K562 (cell line): ENCODE measurements around the gene KLHL29.

ENCODE experiments used
- CTCF ChIP-seq, 3 experiments: IDR thresholded peaks in 2 of 3; conservative IDR thresholded peaks in 1 of 3; 2 replicates each; pipeline ENCODE4 v1.5.1; 2011 to 2012; ENCODE audit warnings: low read length in 3 of 3, mild to moderate bottlenecking in 3 of 3, control low read depth in 2 of 3, improper control_type of control experiment in 1 of 3, inconsistent platforms in 1 of 3, low read depth in 1 of 3, mixed read lengths in 1 of 3, moderate library complexity in 1 of 3; ENCODE audit not compliant: insufficient read depth in 2 of 3
- ELF1 ChIP-seq: fragments of 200-800 bp; sonication (Bioruptor generic); IDR thresholded peaks from 2 replicates; pipeline ENCODE4 v1.6.1; 2016; ENCODE audit warnings: missing genetic modification characterization, missing compliant biosample characterization
- EZH2 ChIP-seq: IDR thresholded peaks from 2 replicates; pipeline ENCODE4 v1.6.1; 2012; ENCODE audit warnings: low read depth, mild to moderate bottlenecking, inconsistent platforms, low read length, borderline replicate concordance
- NR2C2 ChIP-seq, 2 experiments: fragments of 200-800 bp in 1 of 2; sonication (Bioruptor generic) in 1 of 2; sonication (generic) in 1 of 2; formaldehyde crosslinking in 1 of 2; IDR thresholded peaks; 2 replicates each; pipeline versions ENCODE4 v1.6.1 to v1.8.0; 2016 to 2022; ENCODE audit warnings: mild to moderate bottlenecking in 1 of 2, missing compliant biosample characterization in 1 of 2, missing genetic modification characterization in 1 of 2, missing genetic modification reagents in 1 of 2
- POLR2A ChIP-seq: fragments of 450-650 bp; conservative IDR thresholded peaks from 2 replicates; pipeline ENCODE4 v1.6.1; 2016
- TOE1 ChIP-seq, 2 experiments: fragments of 450-650 bp in 1 of 2; sonication (generic) in 1 of 2; formaldehyde crosslinking in 1 of 2; IDR thresholded peaks; 2 replicates each; pipeline versions ENCODE4 v1.7.1 to v1.8.0; 2016 to 2022; ENCODE audit warnings: borderline replicate concordance in 2 of 2, mild to moderate bottlenecking in 2 of 2, antibody characterized with exemption in 1 of 2, inconsistent platforms in 1 of 2, low read depth in 1 of 2, missing genetic modification reagents in 1 of 2, moderate library complexity in 1 of 2
- ZNF41 ChIP-seq: fragments of 250-450 bp; sonication (Bioruptor Pico); conservative IDR thresholded peaks from 2 replicates; pipeline ENCODE4 v1.4.0; 2020; ENCODE audit warnings: mild to moderate bottlenecking
- TF ChIP-seq, protein P1 (sequence below), 2 experiments: fragments of 450-650 bp in 1 of 2; sonication (generic) in 1 of 2; formaldehyde crosslinking in 1 of 2; IDR thresholded peaks in 1 of 2; conservative IDR thresholded peaks in 1 of 2; 2 replicates each; pipeline versions ENCODE4 v1.6.1 to v1.8.1; 2016 to 2023; ENCODE audit warnings: mild to moderate bottlenecking in 2 of 2, moderate library complexity in 2 of 2, inconsistent platforms in 1 of 2, missing genetic modification reagents in 1 of 2
- TF ChIP-seq, protein P2 (sequence below): fragments of 450-650 bp; IDR thresholded peaks from 2 replicates; pipeline ENCODE4 v1.7.1; 2018; ENCODE audit warnings: mild to moderate bottlenecking, low read depth; ENCODE audit not compliant: partially characterized antibody

DNA sequence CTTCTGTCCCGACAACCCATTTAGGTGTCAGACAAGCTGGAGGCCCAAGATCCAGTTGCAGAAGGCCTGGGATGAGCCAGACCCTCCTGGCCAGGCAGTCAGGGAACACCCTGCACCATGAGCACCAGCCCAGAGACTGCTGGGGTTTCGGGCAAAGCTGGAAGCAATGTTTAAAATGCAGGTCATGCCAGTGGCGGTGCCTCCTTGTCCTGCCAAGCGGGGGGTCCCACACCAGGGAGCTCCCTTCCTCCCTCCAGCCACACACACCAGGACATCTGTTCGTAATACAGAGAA is 311.7 kb downstream of the KLHL29 start:
- TF ChIP-seq ELF1 (tag) (no peak), CTCF (IDR thresholded peaks at IDR 0.05 in 2 of 3, conservative IDR thresholded peaks at IDR 0.05 in 1 of 3; ENCODE audit: insufficient read depth in 2 of 3, low read depth in 1 of 3, low read length in 3 of 3) (no peak), TOE1 (IDR thresholded peaks at IDR 0.05; ENCODE audit: borderline replicate concordance) (no peak), TOE1 (CRISPR knock-in tag; IDR thresholded peaks at IDR 0.05; ENCODE audit: borderline replicate concordance, low read depth) (no peak), POLR2A (no peak), NR2C2 (CRISPR knock-in tag; IDR thresholded peaks at IDR 0.05) (no peak), NR2C2 (tag; IDR thresholded peaks at IDR 0.05) (no peak), ZNF41 (CRISPR knock-in tag) (no peak), EZH2 (no peak)
- TF ChIP-seq, protein P1, sequence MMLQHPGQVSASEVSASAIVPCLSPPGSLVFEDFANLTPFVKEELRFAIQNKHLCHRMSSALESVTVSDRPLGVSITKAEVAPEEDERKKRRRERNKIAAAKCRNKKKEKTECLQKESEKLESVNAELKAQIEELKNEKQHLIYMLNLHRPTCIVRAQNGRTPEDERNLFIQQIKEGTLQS (IDR thresholded peaks at IDR 0.05) = no peak
- TF ChIP-seq, protein P1 (CRISPR knock-in tag; conservative IDR thresholded peaks at IDR 0.05) = no peak
- TF ChIP-seq, protein P2, sequence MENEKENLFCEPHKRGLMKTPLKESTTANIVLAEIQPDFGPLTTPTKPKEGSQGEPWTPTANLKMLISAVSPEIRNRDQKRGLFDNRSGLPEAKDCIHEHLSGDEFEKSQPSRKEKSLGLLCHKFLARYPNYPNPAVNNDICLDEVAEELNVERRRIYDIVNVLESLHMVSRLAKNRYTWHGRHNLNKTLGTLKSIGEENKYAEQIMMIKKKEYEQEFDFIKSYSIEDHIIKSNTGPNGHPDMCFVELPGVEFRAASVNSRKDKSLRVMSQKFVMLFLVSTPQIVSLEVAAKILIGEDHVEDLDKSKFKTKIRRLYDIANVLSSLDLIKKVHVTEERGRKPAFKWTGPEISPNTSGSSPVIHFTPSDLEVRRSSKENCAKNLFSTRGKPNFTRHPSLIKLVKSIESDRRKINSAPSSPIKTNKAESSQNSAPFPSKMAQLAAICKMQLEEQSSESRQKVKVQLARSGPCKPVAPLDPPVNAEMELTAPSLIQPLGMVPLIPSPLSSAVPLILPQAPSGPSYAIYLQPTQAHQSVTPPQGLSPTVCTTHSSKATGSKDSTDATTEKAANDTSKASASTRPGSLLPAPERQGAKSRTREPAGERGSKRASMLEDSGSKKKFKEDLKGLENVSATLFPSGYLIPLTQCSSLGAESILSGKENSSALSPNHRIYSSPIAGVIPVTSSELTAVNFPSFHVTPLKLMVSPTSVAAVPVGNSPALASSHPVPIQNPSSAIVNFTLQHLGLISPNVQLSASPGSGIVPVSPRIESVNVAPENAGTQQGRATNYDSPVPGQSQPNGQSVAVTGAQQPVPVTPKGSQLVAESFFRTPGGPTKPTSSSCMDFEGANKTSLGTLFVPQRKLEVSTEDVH = no peak
